Esophagus muscularis mucosa (tissue), 4 donors: ENCODE data around the gene RSBN1L.

ENCODE experiments used
- EP300 ChIP-seq: sonication (generic); formaldehyde crosslinking; IDR thresholded peaks from one replicate; pipeline ENCODE4 v1.6.1; 2017; ENCODE audit warnings: antibody characterized with exemption
- POLR2A ChIP-seq: fragments of 450-650 bp; IDR thresholded peaks from one replicate; pipeline ENCODE4 v1.6.1; 2017; ENCODE audit warnings: antibody characterized with exemption, moderate library complexity, mild to moderate bottlenecking, low read depth
- TF ChIP-seq, protein P1 (sequence below), 3 experiments: fragments of 200-600 bp in 2 of 3; fragments of 450-650 bp in 1 of 3; sonication (generic) in 2 of 3; IDR thresholded peaks; one replicate each; pipeline ENCODE4 v1.5.1; 2017 to 2019; ENCODE audit warnings: antibody characterized with exemption in 3 of 3, mild to moderate bottlenecking in 2 of 3, moderate library complexity in 1 of 3

DNA sequence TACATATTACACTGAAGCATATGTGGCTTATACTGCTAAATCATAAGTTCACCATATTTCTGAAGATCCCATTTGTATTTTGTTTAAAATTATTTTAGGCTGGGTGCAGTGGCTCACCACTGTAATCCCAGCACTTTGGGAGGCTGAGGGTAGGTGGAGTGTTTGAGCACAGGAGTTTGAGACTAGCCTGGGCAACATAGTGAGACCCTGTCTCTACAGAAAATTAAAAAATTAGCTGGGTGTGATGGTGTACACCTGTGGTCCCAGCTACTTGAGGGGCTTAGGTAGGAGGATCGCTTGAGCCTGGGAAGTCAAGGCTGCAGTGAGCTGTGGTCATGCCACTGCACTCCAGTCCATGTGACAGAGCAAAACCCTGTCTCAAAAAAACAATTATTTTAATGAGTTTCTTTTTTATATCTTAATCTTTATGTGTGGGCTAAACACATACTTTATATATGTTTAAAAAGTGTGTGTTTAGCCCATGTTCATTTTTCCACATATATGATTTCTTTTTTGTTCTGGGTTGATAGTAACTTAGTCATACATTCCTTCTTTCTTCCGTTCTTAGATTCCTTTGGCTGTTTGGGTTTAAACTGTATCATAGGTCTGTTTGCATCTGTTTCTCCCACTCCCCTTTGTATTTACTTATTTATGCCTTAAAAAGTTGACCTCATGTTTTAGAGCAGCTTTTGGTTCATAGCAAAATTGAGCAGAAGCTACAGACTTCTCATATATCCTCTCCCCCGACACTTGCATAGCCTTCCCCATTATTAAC, 33.5 kb downstream of the RSBN1L start:
- TF ChIP-seq, protein P1, sequence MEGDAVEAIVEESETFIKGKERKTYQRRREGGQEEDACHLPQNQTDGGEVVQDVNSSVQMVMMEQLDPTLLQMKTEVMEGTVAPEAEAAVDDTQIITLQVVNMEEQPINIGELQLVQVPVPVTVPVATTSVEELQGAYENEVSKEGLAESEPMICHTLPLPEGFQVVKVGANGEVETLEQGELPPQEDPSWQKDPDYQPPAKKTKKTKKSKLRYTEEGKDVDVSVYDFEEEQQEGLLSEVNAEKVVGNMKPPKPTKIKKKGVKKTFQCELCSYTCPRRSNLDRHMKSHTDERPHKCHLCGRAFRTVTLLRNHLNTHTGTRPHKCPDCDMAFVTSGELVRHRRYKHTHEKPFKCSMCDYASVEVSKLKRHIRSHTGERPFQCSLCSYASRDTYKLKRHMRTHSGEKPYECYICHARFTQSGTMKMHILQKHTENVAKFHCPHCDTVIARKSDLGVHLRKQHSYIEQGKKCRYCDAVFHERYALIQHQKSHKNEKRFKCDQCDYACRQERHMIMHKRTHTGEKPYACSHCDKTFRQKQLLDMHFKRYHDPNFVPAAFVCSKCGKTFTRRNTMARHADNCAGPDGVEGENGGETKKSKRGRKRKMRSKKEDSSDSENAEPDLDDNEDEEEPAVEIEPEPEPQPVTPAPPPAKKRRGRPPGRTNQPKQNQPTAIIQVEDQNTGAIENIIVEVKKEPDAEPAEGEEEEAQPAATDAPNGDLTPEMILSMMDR (IDR thresholded peaks at IDR 0.05), result no peak
- no peak for TF ChIP-seq POLR2A
- TF ChIP-seq EP300, result no peak
